GM19025 (cell line): ENCODE data around the gene SHISA4.
"Not testable (repeated sequence)": the region's sequence is repeated elsewhere in the genome, so short reads cannot be mapped to it uniquely, and the experiment has no call there.

ENCODE experiments used
- ATAC-seq: cut with Tn5 transposase; IDR thresholded peaks from one replicate; pipeline ENCODE4 v1.9.1; 2021; ENCODE audit warnings: mild to moderate bottlenecking, low read depth, moderate library complexity; ENCODE audit not compliant: unreplicated experiment

Gene SHISA4

DNA sequence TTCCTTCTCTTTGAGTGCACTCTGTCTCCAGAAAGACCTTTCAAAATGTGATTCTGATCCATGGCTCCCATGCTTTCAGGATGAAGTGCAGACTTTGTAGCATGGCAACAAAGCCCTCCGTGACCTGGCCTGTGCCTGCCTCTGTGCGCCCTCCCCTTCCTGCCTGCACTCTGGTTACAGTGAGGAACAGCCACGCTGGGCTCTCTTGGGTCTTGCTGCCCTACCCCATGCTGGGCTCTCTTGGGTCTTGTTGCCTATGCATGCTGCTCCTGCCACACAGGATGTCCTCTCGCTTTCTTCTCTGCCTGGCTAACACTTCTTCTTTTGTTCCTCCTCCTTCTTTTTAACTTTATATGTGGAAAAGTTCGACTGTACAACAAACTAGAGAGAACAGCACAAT is 29.6 kb downstream of the SHISA4 start:
- no peak for ATAC-seq

DNA sequence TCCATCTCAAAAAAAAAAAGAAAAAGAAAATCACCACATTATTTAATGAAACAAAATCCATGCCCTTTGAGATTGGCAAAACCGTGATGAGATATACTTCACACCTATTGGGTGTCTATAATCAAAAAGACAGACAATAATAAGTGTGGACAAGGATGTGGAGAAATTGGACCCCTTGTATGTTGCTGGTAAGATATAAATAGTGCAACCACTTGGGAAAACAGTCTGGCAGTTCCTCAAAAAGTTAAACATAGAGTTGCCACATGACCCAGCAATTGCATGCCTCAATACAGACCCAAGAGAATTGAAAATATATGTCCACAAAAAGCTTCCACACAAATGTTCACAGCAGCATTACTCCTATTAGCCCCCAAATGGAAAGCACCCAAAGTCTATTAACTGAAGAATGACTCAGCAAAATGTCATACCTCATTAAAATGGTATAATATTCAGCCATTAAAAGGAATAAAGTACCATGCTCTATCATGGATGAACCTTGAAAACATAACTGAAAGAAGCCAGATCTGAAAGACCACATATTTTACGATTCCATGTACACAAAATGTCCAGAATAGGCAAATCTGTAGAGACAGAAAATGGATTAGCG is 33.4 kb downstream of the SHISA4 start:
- no peak for ATAC-seq

DNA sequence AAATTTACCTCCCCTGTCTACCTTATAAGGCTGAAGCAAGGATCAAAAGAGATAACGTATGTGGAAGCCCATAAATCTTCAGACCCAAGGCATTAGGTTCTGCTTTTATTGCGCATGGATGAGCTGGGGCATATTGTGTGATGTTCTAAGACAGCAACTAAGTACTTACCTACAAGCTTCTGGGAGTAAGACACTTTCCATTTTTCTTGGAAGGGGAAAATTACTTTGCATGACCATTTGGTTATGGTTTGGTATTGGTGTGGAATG is 36.5 kb downstream of the SHISA4 start:
- no peak for ATAC-seq

DNA sequence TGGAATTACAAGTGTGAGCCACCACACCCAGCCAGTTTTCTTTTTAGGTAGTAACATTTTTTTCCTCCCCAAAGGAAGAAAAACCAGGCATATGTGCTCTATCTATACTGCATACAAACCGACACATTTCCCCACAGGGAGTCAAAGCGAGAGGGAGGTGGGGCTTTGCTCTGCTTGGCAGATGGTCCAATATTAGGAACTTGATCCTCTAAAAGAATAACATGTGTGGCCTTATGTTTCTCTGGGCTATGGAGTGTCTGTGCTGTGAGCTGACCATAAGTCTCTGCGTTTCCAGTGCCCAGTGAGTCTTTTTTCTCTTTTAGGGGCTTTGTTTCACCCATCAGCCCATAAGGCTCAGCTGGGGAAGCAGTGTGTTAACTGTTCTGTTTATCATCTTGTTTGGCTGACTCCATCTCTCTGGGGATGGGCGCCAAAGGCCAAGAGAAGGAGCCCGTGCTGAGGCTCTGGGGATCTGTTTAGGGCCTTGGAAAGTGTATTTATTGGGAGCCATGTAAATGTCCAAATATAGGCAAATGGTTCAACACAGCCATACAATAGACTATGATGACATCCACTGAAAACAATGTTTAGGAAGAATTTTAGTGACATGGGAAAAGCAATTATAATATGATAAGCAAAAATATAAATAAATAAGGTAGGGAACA is 37.4 kb downstream of the SHISA4 start:
- no peak for ATAC-seq

DNA sequence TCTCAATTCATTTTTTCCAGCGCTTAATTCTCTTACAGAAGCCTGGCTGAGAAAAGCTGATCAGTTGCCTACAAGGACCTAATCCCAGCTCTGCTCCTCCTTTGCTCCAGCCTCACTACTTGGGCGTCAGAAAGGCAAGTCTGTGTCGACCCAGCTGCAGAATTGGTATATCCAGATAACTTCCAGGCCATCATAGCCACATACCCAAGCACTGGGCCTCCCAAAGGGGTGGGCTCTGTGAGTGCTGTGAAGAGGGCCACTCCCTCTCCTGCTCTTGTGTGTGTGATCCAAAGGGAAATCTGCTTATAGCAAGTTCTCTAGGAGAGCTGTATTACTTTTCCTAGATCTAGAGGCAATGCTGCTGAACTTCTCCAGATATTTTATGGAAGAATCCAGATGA is 39.6 kb downstream of the SHISA4 start:
- ATAC-seq = no peak

DNA sequence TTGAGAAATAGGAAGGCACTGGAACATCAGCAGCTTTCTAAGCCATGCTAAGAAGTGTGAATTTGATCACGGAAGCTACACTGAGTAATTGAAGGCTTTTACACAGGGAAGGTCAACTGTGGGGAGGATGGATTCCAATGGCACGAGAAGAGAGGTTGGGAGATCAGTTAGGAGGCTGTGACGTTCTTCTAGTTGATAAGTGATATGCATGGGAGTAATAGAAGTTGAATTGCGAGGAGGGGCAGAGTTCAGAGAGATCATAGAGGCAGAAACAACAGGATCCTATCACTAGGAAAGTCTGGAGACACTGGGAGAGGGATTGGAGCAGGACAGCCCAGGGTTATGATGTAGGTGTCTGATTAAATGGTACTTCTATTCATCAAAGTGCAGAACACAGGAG is 41.4 kb downstream of the SHISA4 start:
- ATAC-seq = no peak

DNA sequence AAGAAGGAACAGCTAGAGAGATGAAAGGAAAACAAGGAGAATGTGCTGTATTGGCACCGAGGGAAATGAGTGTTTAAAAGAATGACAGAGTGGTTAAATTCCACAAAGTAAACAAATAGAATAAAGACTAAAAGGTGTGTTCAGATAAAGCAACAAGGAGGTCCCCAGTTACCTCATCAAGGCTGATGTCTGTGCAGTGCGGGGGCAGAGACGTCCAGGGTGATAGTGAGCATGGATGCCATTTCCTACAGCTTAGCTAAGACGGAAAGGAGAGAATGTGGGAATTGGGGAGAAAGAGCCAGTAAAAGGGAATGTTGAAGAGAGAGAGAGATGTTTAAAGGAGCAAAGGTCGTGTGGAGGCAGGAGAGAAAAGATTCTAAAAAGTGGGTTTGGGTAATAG is 42.1 kb downstream of the SHISA4 start:
- no peak for ATAC-seq

DNA sequence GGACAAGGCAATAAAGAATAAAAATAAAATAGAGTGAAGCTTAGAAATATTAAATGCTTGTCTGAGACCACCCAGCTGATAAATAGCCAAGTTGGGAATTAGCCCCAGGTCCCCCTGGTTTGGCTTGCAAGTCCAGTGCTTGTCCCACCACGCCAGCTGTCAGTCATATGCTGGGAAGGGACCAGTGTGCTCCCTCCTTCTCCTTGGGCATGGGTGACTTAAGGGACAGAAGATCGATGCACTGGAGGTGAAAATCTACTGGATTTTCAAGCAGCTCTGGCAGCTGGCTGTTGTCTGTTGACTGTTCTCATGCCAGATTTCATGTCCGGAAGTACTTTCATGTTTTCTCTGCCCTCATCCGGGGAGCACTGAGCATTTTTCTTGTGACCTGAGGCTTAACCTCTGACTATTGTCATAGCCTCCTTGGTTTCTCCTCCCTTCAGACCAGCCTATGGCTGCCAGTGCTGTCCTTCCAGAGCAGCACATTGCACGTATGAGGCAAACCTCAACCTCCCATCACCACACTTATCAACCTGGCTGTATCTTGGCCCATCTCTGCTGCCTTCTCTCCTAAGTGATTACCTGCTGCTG is 45.2 kb downstream of the SHISA4 start:
- no peak for ATAC-seq

DNA sequence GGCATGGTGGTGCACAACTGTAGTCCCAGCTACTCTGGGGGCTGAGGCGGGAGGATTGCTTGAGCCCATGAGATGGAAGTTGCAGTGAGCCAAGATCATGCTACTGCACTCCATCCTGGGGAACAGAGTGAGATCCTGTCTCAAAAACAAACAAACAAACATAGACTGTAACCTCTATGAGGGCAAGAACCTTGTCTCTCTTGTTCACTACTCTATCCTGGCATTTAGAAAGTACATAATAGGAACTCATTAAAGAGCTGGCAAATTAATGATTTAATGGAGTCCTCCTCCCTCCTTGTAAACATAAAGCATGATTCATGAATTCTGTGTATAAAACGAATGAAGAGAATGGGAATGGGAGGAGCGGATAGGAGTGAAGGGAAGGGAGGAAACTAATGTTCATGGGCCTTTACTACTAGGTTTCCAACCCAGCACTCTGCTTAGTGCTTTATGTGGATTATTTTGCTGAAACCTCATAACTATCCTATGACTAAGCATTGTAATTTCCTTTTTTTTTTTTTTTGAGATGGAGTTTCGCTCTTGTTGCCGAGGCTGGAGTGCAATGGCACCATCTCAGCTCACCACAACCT is 49.0 kb downstream of the SHISA4 start:
- ATAC-seq = no peak

DNA sequence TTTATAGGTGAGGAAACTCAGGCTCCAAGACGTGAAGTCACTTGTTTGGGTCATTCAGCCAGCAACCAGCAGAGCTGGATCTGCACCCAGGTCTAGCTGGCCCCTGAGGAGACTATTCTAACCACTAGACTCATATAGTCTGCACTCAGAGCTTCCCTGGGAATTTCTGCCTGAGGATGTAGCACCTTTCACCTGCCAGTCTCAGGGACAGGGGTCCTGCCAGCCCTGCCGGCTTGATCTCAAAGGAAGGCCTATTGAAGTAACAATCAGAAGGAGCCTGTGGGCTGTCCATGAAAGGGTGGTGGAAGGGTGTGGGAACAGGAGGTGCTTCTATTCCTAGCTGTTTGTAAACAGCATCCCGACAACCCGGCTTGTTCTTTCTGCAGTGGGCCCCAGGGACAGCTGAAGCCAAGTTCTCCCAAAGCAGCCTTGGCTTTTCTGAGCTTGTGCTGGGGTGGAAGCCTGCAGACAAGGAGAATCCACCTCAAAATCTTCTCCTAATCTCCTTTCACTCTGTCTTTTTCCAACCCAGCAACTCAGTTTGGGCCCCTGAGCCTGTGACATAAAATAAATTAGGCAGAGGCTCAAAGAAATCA is 49.8 kb downstream of the SHISA4 start:
- ATAC-seq = no peak

DNA sequence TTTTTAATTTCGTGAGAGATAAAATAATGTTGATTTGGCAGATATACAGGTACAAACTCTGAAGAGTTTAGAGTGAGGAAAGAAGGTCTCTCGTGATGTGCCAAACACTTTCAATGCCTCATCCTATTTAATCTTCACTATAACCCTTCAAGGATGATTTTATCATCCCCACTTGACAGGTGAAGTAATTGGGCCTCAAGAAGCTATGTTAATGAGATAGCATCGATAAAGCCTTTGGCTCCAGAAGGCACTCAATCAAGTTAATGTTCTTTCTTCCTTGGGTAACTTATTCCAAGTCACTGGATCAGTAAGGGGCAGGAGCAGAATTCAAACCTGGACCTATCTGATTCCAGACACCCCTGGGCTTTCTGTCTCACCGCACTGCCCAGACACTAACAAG is 50.5 kb downstream of the SHISA4 start:
- no peak for ATAC-seq

DNA sequence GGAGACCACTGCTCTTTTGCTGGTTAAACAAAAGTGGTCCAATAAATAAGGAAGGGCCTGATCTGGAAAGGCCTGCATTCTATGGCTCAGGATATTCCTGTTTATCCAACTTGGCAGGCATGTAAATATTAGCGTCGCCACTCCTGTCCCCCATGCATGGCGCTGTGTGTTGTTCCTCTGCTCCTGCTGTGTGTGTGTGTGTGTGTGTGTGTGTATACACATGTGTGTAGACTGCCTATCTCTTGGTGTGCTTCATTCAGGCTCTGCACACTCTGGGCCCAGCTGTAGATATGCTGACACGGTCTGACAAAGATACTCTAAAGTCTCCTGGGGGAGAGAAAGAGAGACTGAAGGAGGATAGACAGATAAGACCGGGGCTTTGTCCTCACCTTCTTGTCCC is 50.9 kb downstream of the SHISA4 start:
- ATAC-seq = no peak

DNA sequence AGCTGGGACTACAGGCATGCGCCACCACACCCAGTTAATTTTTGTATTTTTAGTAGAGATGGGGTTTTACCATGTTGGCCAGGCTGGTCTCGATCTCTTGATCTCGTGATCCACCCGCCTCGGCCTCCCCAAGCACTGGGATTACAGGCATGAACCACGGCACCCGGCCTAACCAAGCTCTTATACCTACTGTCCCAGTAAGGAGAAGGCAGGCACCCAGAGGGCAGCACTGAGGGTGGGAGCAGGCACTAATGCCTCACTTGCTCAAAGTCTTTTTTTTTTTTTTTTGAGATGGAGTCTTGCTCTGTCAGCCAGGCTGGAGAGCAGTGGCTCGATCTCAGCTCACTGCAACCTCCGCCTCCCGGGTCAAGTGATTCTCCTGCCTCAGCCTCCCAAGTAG is 51.6 kb downstream of the SHISA4 start:
- ATAC-seq = not testable (repeated sequence)

DNA sequence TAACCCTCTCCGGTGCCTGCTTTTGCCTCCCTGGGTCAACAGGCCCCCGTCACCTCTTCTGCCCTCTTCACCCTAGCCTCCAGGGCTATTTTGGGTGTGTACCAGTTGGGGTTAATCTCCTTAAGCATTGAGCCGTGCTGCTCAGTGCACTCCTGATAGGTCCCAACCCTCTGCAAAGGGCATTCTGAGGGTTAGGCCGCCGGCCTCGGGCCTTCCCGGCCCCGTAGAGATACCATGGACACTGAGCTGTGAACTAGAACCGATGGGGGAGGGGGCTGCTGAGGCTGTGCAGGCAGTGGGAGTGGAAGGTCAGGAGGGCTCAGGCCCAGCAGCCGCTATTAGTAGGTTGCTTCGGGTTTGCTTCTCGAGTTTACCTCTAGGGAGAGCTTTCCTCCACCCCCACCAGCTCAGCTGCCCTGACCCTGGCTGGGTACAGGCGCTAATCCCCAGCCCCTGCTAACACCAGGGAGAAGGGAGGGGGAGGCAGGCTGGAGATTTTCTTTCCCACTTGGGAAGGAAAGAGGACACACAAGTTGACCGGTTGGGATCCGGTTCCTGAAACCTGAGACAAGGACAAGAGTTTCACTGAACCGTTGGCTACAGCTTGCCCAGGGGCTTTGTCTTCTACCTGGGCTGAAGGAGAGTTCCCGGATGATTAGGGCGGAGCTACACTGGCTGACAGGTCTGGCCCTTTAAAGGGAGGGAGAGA is 52.9 kb downstream of the SHISA4 start:
- no peak for ATAC-seq

DNA sequence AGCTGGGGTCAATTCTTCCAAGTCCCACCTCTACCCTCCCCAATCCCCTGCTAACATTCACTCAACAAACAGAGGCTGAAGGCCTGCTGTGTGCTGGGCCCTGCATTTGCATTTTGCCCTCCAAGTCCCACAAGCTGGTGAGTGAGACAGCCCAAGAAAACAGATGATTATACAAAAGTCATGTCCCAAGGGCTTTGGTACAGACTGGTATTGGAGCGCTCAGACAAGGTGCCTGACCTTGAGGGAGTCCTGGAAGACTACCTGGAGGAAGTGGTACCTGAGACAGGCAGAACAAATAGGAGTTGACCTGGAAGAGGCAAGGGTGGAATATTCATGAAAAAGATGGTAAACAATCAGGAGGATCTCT is 53.4 kb downstream of the SHISA4 start:
- no peak for ATAC-seq
